MM.1S (cell line): ENCODE data around the gene POLL.

Experiments
- CTCF ChIP-seq: fragments of 300-600 bp; sonication (generic); IDR thresholded peaks from 2 replicates; pipeline ENCODE4 v1.5.1; 2016; ENCODE audit warnings: antibody characterized with exemption, low read length, mixed read lengths
- EZH2 ChIP-seq: fragments of 300-600 bp; sonication (generic); optimal IDR thresholded peaks from 2 replicates; pipeline ENCODE3; 2017; ENCODE audit warnings: low read depth, mild to moderate bottlenecking, antibody characterized with exemption, low read length, mixed read lengths

GRCh38 chr10:101557541-101557940 lies 30.5 kb downstream of the POLL start:
- no peak for TF ChIP-seq CTCF
- TF ChIP-seq EZH2 = no peak
